Karpas-422 (cell line): ENCODE results near the gene BRINP3. TPM values are rescaled to one million over a fixed set of nuclear protein-coding genes. Genes with fewer than 3 reads are reported as not detected.

ENCODE experiments used
- DNase-seq: peaks from one replicate; pipeline ENCODE4 v3.0.0-alpha.2; 2015
- H2AFZ ChIP-seq: fragments of 200-600 bp; sonication (generic); 2 replicates; pipeline ENCODE4 v1.6.1; 2014; ENCODE audit warnings: antibody characterized with exemption, low read length, mixed read lengths
- H3K27ac ChIP-seq: fragments of 200-600 bp; sonication (generic); 2 replicates; pipeline ENCODE4 v1.5.1; 2014; ENCODE audit warnings: mild to moderate bottlenecking, low read length, moderate library complexity
- H3K27me3 ChIP-seq: fragments of 200-600 bp; sonication (generic); 2 replicates; pipeline ENCODE4 v1.6.1; 2014; ENCODE audit warnings: low read length, mixed read lengths
- H3K36me3 ChIP-seq: fragments of 200-600 bp; sonication (generic); 2 replicates; pipeline ENCODE4 v1.6.1; 2014; ENCODE audit warnings: low read length, mixed read lengths; ENCODE audit not compliant: insufficient read depth
- H3K4me1 ChIP-seq: fragments of 200-600 bp; sonication (generic); 2 replicates; pipeline ENCODE4 v1.6.1; 2014; ENCODE audit warnings: mild to moderate bottlenecking, low read length, mixed read lengths
- H3K4me2 ChIP-seq: fragments of 200-600 bp; sonication (generic); 2 replicates; pipeline ENCODE4 v1.6.1; 2014; ENCODE audit warnings: low read length, low read depth, mild to moderate bottlenecking; ENCODE audit not compliant: poor library complexity, severe bottlenecking
- H3K4me3 ChIP-seq: fragments of 200-600 bp; sonication (generic); 2 replicates; pipeline ENCODE4 v1.5.1; 2014; ENCODE audit warnings: mild to moderate bottlenecking, antibody characterized with exemption, low read length, mixed read lengths
- H3K79me2 ChIP-seq: fragments of 200-600 bp; sonication (generic); 2 replicates; pipeline ENCODE4 v1.6.1; 2014; ENCODE audit warnings: mild to moderate bottlenecking, low read length, mixed read lengths
- H3K9ac ChIP-seq: fragments of 200-600 bp; sonication (generic); 2 replicates; pipeline ENCODE4 v1.6.0; 2014; ENCODE audit warnings: low read length
- H3K9me2 ChIP-seq: fragments of 200-600 bp; sonication (generic), shearing (Covaris generic); replicated peaks from 2 replicates; pipeline ENCODE4 v1.6.0; 2014; ENCODE audit warnings: mild to moderate bottlenecking, low read length, moderate library complexity; ENCODE audit not compliant: insufficient read depth
- H3K9me3 ChIP-seq: fragments of 300-700, 200-600 bp; sonication (generic); 2 replicates; pipeline ENCODE4 v1.6.1; 2014; ENCODE audit warnings: low read length, mixed read lengths
- H4K20me1 ChIP-seq: fragments of 200-600 bp; sonication (generic); 2 replicates; pipeline ENCODE4 v1.6.1; 2014; ENCODE audit warnings: mild to moderate bottlenecking, antibody characterized with exemption, low read length, low read depth; ENCODE audit not compliant: insufficient read depth
- total RNA-seq: library from RNA; depleted of rRNA; stranded (reverse); fragments of >200 nt; shearing (Covaris generic); gene quantifications from 2 replicates; pipeline ENCODE4 v1.2.3, GENCODE V29; 2014; ENCODE audit warnings: low replicate concordance

Gene BRINP3
- total RNA-seq, 1 experiment from 2014 or later, result not detected

- Histone ChIP-seq H3K79me2 (no peaks in the 10 kb centered on the region), H4K20me1 (no peaks in the 10 kb centered on the region), H3K4me2 (no peak overlapping the region), H2AFZ (no peak overlapping the region), H3K27me3 (no peaks in the 10 kb centered on the region), H3K9me3 (no peaks in the 10 kb centered on the region), H3K9me2 (no peaks in the 10 kb centered on the region), H3K4me1 (no peaks in the 10 kb centered on the region), H3K9ac (no peak overlapping the region), H3K36me3 (no peaks in the 10 kb centered on the region), H3K27ac (no peak overlapping the region), H3K4me3 (no peak overlapping the region)
- no peak for DNase-seq
Measured at GRCh38 chr1:190250368-190250767, 227.3 kb downstream of the BRINP3 start.

- no peak overlapping the region for H2AFZ ChIP-seq
- H3K4me1 ChIP-seq, result no peaks in the 10 kb centered on the region
- no peaks in the 10 kb centered on the region for H4K20me1 ChIP-seq
- no peak for DNase-seq
- no peak overlapping the region for H3K27ac ChIP-seq
- H3K36me3 ChIP-seq, result no peaks in the 10 kb centered on the region
- H3K9me2 ChIP-seq, result no peaks in the 10 kb centered on the region
- peaks cover 5% of the 10 kb centered on the region; the same call in 1 of the 2 replicates for H3K9me3 ChIP-seq
- no peaks in the 10 kb centered on the region for H3K27me3 ChIP-seq
- H3K9ac ChIP-seq, result no peak overlapping the region
- no peak overlapping the region for H3K4me2 ChIP-seq
- no peak overlapping the region for H3K4me3 ChIP-seq
- no peaks in the 10 kb centered on the region for H3K79me2 ChIP-seq
Measured at GRCh38 chr1:190244406-190244805, 233.3 kb downstream of the BRINP3 start.

- DNase-seq, result no peak
- H3K9me3 ChIP-seq, result peaks cover 15% of the 10 kb centered on the region
- H3K4me1 ChIP-seq, result no peaks in the 10 kb centered on the region
Measured at GRCh38 chr1:190243056-190243455, 234.6 kb downstream of the BRINP3 start.

GRCh38 chr1:190226006-190226405 lies 251.7 kb downstream of the BRINP3 start:
- Histone ChIP-seq H3K27me3 (no peaks in the 10 kb centered on the region), H3K79me2 (no peaks in the 10 kb centered on the region), H3K27ac (no peak overlapping the region), H3K4me2 (no peak overlapping the region), H2AFZ (no peak overlapping the region), H3K36me3 (no peaks in the 10 kb centered on the region), H3K9me2 (no peaks in the 10 kb centered on the region), H3K9me3 (peaks cover 16% of the 10 kb centered on the region), H3K4me1 (no peaks in the 10 kb centered on the region), H4K20me1 (no peaks in the 10 kb centered on the region), H3K9ac (no peak overlapping the region), H3K4me3 (no peak overlapping the region)
- DNase-seq, result no peak

More at GRCh38 chr1:190243056-190243455, 234.6 kb downstream of the BRINP3 start:
- Histone ChIP-seq H3K4me3 (no peak overlapping the region), H3K9me2 (no peaks in the 10 kb centered on the region), H3K27me3 (no peaks in the 10 kb centered on the region), H3K4me2 (no peak overlapping the region), H4K20me1 (no peaks in the 10 kb centered on the region), H3K9ac (no peak overlapping the region), H3K79me2 (no peaks in the 10 kb centered on the region), H3K27ac (no peak overlapping the region), H3K36me3 (no peaks in the 10 kb centered on the region), H2AFZ (no peak overlapping the region)

- Histone ChIP-seq H3K9me3 (peaks cover 32% of the 10 kb centered on the region), H3K4me3 (no peak overlapping the region), H3K4me1 (no peaks in the 10 kb centered on the region), H3K27ac (no peak overlapping the region), H3K4me2 (no peak overlapping the region), H3K79me2 (no peaks in the 10 kb centered on the region), H3K36me3 (no peaks in the 10 kb centered on the region), H3K9me2 (no peaks in the 10 kb centered on the region), H2AFZ (no peak overlapping the region), H4K20me1 (no peaks in the 10 kb centered on the region), H3K9ac (no peak overlapping the region), H3K27me3 (no peaks in the 10 kb centered on the region)
- DNase-seq, result no peak
Measured at GRCh38 chr1:190212450-190212849, 265.2 kb downstream of the BRINP3 start.

- H3K9me3 ChIP-seq, result peaks cover 38% of the 10 kb centered on the region
- H3K9me2 ChIP-seq, result no peaks in the 10 kb centered on the region
- no peaks in the 10 kb centered on the region for H3K36me3 ChIP-seq
- no peaks in the 10 kb centered on the region for H3K79me2 ChIP-seq
- no peaks in the 10 kb centered on the region for H3K27me3 ChIP-seq
- H3K4me2 ChIP-seq, result no peak overlapping the region
- no peak overlapping the region for H3K27ac ChIP-seq
- no peak for DNase-seq
- H3K4me3 ChIP-seq, result no peak overlapping the region
- no peaks in the 10 kb centered on the region for H3K4me1 ChIP-seq
- no peak overlapping the region for H3K9ac ChIP-seq
- H4K20me1 ChIP-seq, result no peaks in the 10 kb centered on the region
- no peak overlapping the region for H2AFZ ChIP-seq
Measured at GRCh38 chr1:190207733-190208132, 269.9 kb downstream of the BRINP3 start.

GRCh38 chr1:190205713-190206112 lies 272.0 kb downstream of the BRINP3 start:
- Histone ChIP-seq H3K27me3 (no peaks in the 10 kb centered on the region), H3K4me1 (no peaks in the 10 kb centered on the region), H3K79me2 (no peaks in the 10 kb centered on the region), H3K27ac (no peak overlapping the region), H3K36me3 (no peaks in the 10 kb centered on the region), H3K9me2 (no peaks in the 10 kb centered on the region), H4K20me1 (no peaks in the 10 kb centered on the region), H3K9ac (no peak overlapping the region), H3K4me2 (no peak overlapping the region), H3K4me3 (no peak overlapping the region), H2AFZ (no peak overlapping the region), H3K9me3 (peaks cover 34% of the 10 kb centered on the region)
- DNase-seq, result no peak

- Histone ChIP-seq H3K4me1 (no peaks in the 10 kb centered on the region), H3K9me3 (peaks cover 35% of the 10 kb centered on the region), H3K27me3 (no peaks in the 10 kb centered on the region), H3K9me2 (no peaks in the 10 kb centered on the region), H3K27ac (no peak overlapping the region), H4K20me1 (no peaks in the 10 kb centered on the region), H2AFZ (no peak overlapping the region), H3K4me3 (no peak overlapping the region), H3K4me2 (no peak overlapping the region), H3K36me3 (no peaks in the 10 kb centered on the region), H3K9ac (no peak overlapping the region), H3K79me2 (no peaks in the 10 kb centered on the region)
- DNase-seq, result no peak
Measured at GRCh38 chr1:190196020-190196419, 281.6 kb downstream of the BRINP3 start.
